OCI-LY1 (cell line): ENCODE data around the gene CENPX.

ENCODE experiments used
- H2AFZ ChIP-seq: fragments of 200-600 bp; sonication (generic), shearing (Covaris generic); 2 replicates; pipeline ENCODE4 v1.6.0; 2014; ENCODE audit warnings: antibody characterized with exemption, mild to moderate bottlenecking, low read length
- H3F3A ChIP-seq: fragments of 200-600 bp; sonication (generic), shearing (Covaris generic); 2 replicates; pipeline ENCODE4 v1.6.0; 2014; ENCODE audit warnings: mild to moderate bottlenecking, antibody characterized with exemption, low read length, moderate library complexity; ENCODE audit not compliant: insufficient read depth
- H3K27ac ChIP-seq: fragments of 200-600 bp; sonication (generic); 2 replicates; pipeline ENCODE4 v1.5.1; 2014; ENCODE audit warnings: low read length, mixed run types, mild to moderate bottlenecking, low read depth; ENCODE audit not compliant: poor library complexity, severe bottlenecking
- H3K27me3 ChIP-seq: fragments of 200-600 bp; sonication (generic); 2 replicates; pipeline ENCODE4 v1.6.0; 2014; ENCODE audit warnings: antibody characterized with exemption, mild to moderate bottlenecking, low read length, moderate library complexity; ENCODE audit not compliant: insufficient read depth
- H3K36me3 ChIP-seq: fragments of 200-600 bp; sonication (generic); 2 replicates; pipeline ENCODE4 v1.6.1; 2014; ENCODE audit warnings: mild to moderate bottlenecking, antibody characterized with exemption, low read length, moderate library complexity, mixed read lengths; ENCODE audit not compliant: insufficient read depth
- H3K4me1 ChIP-seq: fragments of 200-600 bp; sonication (generic); 2 replicates; pipeline ENCODE4 v1.5.1; 2014; ENCODE audit warnings: mild to moderate bottlenecking, low read length, moderate library complexity; ENCODE audit not compliant: insufficient read depth, severe bottlenecking
- H3K4me2 ChIP-seq: fragments of 200-600 bp; sonication (generic), shearing (Covaris generic); 2 replicates; pipeline ENCODE4 v1.6.1; 2014; ENCODE audit warnings: low read length
- H3K4me3 ChIP-seq: fragments of 200-600 bp; sonication (generic); 2 replicates; pipeline ENCODE4 v1.5.1; 2014; ENCODE audit warnings: low read length, low read depth, mild to moderate bottlenecking, mixed read lengths; ENCODE audit not compliant: poor library complexity, severe bottlenecking
- H3K79me2 ChIP-seq: fragments of 200-600 bp; shearing (Covaris generic); 2 replicates; pipeline ENCODE4 v1.6.1; 2016; ENCODE audit warnings: mixed run types, low read length, mixed read lengths; ENCODE audit not compliant: insufficient read depth
- H3K9ac ChIP-seq: fragments of 200-600 bp; sonication (generic), shearing (Covaris generic); 2 replicates; pipeline ENCODE4 v1.6.1; 2014; ENCODE audit warnings: mild to moderate bottlenecking, low read length, mixed read lengths
- H3K9me2 ChIP-seq: fragments of 200-600 bp; sonication (generic), shearing (Covaris generic); 2 replicates; pipeline ENCODE4 v1.6.1; 2014; ENCODE audit warnings: low read depth, mild to moderate bottlenecking, low read length, mixed read lengths
- H3K9me3 ChIP-seq: fragments of 200-600 bp; shearing (Covaris generic); 2 replicates; pipeline ENCODE4 v1.6.1; 2014; ENCODE audit warnings: low read length, mixed read lengths
- H4K20me1 ChIP-seq: fragments of 200-600 bp; sonication (generic), shearing (Covaris generic); 2 replicates; pipeline ENCODE4 v1.6.0; 2016; ENCODE audit warnings: mild to moderate bottlenecking, low read length; ENCODE audit not compliant: insufficient read depth
- EZH2 ChIP-seq: fragments of 200-600 bp; sonication (generic), shearing (Covaris generic); IDR thresholded peaks from 2 replicates; pipeline ENCODE4 v1.8.0; 2017; ENCODE audit warnings: borderline replicate concordance, mixed run types, mild to moderate bottlenecking, antibody characterized with exemption, low read length, moderate library complexity, mixed read lengths
- TF ChIP-seq, protein P1 (sequence below): fragments of 200-600 bp; sonication (generic), shearing (Covaris generic); IDR thresholded peaks from 2 replicates; pipeline ENCODE4 v1.5.1; 2017; ENCODE audit warnings: mild to moderate bottlenecking, antibody characterized with exemption, low read length, moderate library complexity, mixed read lengths

CENPX gene

DNA sequence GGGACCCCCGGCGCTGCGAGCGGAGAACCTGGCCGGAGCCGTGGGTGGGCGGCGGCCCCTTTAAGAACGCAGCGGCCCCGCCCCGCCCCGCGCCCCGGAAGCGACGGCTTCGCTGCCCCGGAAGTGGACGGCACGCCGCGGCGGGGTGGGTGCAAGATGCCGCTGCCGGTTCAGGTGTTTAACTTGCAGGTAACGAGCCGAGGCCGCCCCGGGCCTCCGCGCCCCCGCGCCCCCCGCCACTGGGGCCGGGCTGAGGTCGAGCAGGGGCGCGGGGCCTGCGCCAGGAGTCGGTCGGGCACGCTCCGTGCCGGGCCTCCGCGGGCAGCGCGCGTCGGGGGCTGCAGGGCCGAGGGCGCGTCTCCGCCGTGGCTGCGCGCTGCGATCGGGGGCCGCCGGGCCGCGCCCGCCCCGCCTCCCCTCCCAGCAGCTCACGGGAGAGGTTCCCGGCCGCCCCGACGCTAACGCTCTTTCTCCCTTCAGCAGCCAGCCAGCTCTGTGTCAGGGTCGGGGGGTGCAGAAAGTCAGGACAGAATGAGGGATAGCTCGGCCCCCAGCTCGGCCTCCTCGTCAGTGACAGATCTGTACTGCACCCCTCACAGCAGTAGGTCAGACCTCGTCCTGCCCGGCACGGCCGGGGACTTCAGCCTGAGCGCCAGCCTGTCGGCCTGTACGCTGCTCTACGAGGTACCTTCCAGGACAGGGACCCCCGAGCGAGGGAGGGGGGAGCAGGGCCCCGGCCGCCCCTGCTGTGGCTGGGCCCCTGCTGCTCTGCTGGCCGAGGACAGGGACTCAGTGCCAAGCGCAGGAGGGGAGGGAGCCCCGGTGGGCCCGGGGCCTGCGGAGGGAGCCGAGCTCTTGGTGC, 29.3 kb upstream of the CENPX start, which contains the start of the genes GPS1 and RFNG:
GPS1 (plus strand) TSS at position 123 of the 862 bp plus-strand sequence; CDS start at position 157, 34 bp downstream.
RFNG (minus strand) TSS at position 36 of the 862 bp plus-strand sequence. CDS start 45 bp downstream, outside the sequence.
- Histone ChIP-seq H3K4me3 (peak within 1 kb of the TSS; percentile 100), H3K9me3 (no peaks in the 10 kb centered on the region), H2AFZ (no peak within 1 kb of the TSS), H3F3A (no peaks in the 10 kb centered on the region), H3K27me3 (no peaks in the 10 kb centered on the region), H3K9ac (peak within 1 kb of the TSS; percentile 81), H4K20me1 (no peaks in the 10 kb centered on the region), H3K4me2 (peak within 1 kb of the TSS; percentile 88), H3K79me2 (0 out of 2 replicates have a peak, but pooled peaks cover 4% of the 10 kb centered on the region), H3K27ac (no peak within 1 kb of the TSS), H3K9me2 (no peaks in the 10 kb centered on the region), H3K36me3 (peaks cover 37% of the 10 kb centered on the region), H3K4me1 (peaks cover 27% of the 10 kb centered on the region)
- TF ChIP-seq EZH2 = no peak
- TF ChIP-seq, protein P1, sequence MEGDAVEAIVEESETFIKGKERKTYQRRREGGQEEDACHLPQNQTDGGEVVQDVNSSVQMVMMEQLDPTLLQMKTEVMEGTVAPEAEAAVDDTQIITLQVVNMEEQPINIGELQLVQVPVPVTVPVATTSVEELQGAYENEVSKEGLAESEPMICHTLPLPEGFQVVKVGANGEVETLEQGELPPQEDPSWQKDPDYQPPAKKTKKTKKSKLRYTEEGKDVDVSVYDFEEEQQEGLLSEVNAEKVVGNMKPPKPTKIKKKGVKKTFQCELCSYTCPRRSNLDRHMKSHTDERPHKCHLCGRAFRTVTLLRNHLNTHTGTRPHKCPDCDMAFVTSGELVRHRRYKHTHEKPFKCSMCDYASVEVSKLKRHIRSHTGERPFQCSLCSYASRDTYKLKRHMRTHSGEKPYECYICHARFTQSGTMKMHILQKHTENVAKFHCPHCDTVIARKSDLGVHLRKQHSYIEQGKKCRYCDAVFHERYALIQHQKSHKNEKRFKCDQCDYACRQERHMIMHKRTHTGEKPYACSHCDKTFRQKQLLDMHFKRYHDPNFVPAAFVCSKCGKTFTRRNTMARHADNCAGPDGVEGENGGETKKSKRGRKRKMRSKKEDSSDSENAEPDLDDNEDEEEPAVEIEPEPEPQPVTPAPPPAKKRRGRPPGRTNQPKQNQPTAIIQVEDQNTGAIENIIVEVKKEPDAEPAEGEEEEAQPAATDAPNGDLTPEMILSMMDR = no peak

DNA sequence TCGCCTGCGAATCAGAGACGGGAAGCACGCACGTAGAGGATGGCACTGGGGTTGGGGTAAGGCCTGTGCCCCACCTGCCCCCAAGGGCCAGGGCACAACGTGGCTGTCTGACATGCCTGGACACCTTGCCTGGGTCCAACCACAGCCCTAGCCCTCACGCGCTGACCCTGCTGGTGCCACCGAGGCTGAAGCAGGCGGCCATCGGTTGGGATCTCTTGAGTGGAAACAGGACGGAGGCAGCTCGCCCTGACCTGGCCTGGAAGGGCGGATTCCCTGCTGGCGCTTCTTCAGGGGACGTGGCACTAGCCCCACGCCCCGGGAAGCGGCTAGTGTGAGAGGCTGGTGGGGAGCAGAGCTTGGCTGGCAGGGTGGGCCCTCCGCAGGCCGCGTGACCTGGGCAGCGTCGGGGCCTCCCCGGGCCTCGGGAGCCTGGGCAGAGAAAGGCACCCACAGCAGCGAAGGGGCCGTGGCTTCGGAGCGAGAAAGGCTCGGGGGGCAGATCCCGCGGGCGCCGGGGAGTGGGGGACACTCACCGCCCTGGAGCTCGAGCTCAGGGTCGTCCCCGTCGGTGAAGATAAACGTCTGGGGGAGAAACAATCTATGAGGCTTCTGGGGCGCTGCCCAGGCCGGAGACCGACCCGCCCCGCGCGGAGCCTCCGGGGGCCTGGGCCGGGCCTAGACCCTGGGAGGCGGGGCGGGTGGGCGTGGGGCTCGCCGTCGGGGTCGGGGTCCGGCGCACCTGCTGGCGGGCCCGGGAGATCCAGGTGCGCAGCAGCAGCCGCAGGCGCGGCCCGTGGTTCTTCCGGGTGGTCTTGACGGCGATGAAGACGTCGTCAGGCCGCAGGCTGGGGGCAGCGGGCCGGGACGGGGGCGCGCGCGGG, 28.3 kb upstream of the CENPX start:
- H3K36me3 ChIP-seq = peaks cover 27% of the 10 kb centered on the region
- no peak overlapping the region for H2AFZ ChIP-seq

More for the DNA sequence above, 28.3 kb upstream of the CENPX start:
- Histone ChIP-seq H3F3A (no peaks in the 10 kb centered on the region), H3K9me2 (no peaks in the 10 kb centered on the region), H3K9me3 (no peaks in the 10 kb centered on the region), H3K4me1 (peaks cover 27% of the 10 kb centered on the region), H3K27ac (no peak overlapping the region), H3K27me3 (no peaks in the 10 kb centered on the region), H3K79me2 (0 out of 2 replicates have a peak, but pooled peaks cover 4% of the 10 kb centered on the region), H3K4me2 (peak overlapping the region; percentile 79), H4K20me1 (no peaks in the 10 kb centered on the region), H3K4me3 (peak overlapping the region; percentile 100), H3K9ac (peak overlapping the region; percentile 80)
- TF ChIP-seq EZH2 = no peak
- TF ChIP-seq, protein P1 = no peak
